ENCODE measurements around the gene CYP51A1. TPM values are rescaled to one million over a fixed set of nuclear protein-coding genes. Genes with fewer than 3 reads are reported as not detected.
A peak's percentile ranks its signal among the peaks of the same experiment; 100 is the strongest.

Gene CYP51A1
- total and polyA plus RNA-seq, 2 of the 13 experiments (the other 11 are each of a cell fraction or from before 2014, with no cell fraction given) = 15.4 to 260 TPM

DNA sequence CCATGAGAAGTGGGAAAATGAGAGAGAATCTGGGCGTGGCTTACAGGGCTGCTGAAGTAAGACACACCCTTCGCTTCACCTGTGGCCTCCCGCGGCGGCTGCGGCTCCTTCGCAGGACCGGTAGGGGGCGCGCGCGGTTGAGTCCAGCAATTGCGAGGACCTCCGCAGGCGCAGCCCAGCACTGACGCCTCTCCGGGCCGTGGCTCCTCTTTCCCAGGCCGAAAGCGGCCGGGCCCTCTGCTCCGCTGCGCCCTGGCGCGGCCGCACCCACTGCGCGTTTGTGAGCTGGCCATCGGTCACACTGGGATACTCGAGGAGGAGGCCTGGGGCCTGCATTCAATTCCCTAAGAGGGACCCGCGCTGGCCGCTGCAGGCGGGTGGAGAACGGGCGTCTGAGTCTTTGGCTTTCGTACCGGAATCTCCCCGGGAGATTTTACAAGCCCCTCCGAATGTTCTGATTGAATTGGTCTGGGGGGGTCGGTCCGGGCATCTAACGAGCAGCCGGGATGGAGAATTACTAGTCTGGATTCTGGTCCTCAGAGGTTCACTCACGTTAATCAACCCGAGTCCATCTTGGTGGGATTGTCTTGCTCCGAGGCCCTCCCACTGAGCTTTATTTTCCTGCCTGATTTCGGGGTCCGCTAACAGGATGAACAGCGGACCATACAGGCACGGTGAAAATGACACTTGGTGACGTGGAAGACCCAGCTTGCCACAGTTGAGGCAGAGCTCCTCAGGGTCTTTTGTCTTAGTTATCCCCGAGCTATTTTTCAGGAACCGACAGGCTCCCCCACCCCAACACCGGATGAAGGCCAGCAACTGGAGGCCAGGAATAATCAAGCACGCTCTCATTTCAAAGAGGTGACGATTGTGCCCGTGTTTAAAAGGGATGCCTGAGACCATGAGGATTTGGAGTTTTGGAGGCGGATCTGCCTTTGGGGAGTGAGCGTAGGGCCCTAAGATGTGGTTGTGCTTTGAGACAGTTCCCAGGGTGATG is 44.9 kb upstream of the CYP51A1 start, which contains the start of gene LRRD1 (continued):
- TF ChIP-seq, protein P1, sequence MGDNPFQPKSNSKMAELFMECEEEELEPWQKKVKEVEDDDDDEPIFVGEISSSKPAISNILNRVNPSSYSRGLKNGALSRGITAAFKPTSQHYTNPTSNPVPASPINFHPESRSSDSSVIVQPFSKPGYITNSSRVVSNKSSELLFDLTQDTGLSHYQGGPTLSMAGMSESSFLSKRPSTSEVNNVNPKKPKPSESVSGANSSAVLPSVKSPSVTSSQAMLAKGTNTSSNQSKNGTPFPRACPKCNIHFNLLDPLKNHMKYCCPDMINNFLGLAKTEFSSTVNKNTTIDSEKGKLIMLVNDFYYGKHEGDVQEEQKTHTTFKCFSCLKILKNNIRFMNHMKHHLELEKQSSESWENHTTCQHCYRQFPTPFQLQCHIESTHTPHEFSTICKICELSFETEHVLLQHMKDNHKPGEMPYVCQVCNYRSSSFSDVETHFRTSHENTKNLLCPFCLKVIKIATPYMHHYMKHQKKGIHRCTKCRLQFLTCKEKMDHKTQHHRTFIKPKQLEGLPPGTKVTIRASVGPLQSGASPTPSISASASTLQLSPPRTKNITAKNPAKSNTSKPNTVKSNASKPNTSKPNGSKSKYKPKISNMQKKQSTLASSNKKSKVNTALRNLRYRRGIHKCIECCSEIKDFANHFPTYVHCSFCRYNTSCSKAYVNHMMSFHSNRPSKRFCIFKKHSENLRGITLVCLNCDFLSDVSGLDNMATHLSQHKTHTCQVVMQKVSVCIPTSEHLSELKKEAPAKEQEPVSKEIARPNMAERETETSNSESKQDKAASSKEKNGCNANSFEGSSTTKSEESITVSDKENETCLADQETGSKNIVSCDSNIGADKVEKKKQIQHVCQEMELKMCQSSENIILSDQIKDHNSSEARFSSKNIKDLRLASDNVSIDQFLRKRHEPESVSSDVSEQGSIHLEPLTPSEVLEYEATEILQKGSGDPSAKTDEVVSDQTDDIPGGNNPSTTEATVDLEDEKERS (CRISPR knock-in tag; IDR thresholded peaks at IDR 0.05) = no peak
- TF ChIP-seq, protein P2, sequence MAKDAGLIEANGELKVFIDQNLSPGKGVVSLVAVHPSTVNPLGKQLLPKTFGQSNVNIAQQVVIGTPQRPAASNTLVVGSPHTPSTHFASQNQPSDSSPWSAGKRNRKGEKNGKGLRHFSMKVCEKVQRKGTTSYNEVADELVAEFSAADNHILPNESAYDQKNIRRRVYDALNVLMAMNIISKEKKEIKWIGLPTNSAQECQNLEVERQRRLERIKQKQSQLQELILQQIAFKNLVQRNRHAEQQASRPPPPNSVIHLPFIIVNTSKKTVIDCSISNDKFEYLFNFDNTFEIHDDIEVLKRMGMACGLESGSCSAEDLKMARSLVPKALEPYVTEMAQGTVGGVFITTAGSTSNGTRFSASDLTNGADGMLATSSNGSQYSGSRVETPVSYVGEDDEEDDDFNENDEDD (CRISPR knock-in tag; IDR thresholded peaks at IDR 0.05; ENCODE audit: borderline replicate concordance) = peak; percentile 50; the same call in 1 of the 2 replicates
- no peak for TF ChIP-seq ZSCAN21 (CRISPR knock-in tag; IDR thresholded peaks at IDR 0.05; ENCODE audit: borderline replicate concordance)
- no peak for TF ChIP-seq FOXP1 (IDR thresholded peaks at IDR 0.05)
- TF ChIP-seq FOXP1 (CRISPR knock-in tag; IDR thresholded peaks at IDR 0.05) = no peak
- no peak for TF ChIP-seq ZNF431 (CRISPR knock-in tag; IDR thresholded peaks at IDR 0.05; ENCODE audit: borderline replicate concordance, low read depth)
- TF ChIP-seq, protein P3, sequence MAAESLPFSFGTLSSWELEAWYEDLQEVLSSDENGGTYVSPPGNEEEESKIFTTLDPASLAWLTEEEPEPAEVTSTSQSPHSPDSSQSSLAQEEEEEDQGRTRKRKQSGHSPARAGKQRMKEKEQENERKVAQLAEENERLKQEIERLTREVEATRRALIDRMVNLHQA (CRISPR knock-in tag; IDR thresholded peaks at IDR 0.05) = no peak
- no peak for TF ChIP-seq CHCHD3 (CRISPR knock-in tag; IDR thresholded peaks at IDR 0.05)
- TF ChIP-seq ZNF501 (CRISPR knock-in tag; IDR thresholded peaks at IDR 0.05) = peak; percentile 72; the same call in 1 of the 2 replicates
- peak; percentile 64; the same call in 1 of the 2 replicates for TF ChIP-seq HDAC1 (CRISPR knock-in tag; IDR thresholded peaks at IDR 0.05)
- TF ChIP-seq, protein P4, sequence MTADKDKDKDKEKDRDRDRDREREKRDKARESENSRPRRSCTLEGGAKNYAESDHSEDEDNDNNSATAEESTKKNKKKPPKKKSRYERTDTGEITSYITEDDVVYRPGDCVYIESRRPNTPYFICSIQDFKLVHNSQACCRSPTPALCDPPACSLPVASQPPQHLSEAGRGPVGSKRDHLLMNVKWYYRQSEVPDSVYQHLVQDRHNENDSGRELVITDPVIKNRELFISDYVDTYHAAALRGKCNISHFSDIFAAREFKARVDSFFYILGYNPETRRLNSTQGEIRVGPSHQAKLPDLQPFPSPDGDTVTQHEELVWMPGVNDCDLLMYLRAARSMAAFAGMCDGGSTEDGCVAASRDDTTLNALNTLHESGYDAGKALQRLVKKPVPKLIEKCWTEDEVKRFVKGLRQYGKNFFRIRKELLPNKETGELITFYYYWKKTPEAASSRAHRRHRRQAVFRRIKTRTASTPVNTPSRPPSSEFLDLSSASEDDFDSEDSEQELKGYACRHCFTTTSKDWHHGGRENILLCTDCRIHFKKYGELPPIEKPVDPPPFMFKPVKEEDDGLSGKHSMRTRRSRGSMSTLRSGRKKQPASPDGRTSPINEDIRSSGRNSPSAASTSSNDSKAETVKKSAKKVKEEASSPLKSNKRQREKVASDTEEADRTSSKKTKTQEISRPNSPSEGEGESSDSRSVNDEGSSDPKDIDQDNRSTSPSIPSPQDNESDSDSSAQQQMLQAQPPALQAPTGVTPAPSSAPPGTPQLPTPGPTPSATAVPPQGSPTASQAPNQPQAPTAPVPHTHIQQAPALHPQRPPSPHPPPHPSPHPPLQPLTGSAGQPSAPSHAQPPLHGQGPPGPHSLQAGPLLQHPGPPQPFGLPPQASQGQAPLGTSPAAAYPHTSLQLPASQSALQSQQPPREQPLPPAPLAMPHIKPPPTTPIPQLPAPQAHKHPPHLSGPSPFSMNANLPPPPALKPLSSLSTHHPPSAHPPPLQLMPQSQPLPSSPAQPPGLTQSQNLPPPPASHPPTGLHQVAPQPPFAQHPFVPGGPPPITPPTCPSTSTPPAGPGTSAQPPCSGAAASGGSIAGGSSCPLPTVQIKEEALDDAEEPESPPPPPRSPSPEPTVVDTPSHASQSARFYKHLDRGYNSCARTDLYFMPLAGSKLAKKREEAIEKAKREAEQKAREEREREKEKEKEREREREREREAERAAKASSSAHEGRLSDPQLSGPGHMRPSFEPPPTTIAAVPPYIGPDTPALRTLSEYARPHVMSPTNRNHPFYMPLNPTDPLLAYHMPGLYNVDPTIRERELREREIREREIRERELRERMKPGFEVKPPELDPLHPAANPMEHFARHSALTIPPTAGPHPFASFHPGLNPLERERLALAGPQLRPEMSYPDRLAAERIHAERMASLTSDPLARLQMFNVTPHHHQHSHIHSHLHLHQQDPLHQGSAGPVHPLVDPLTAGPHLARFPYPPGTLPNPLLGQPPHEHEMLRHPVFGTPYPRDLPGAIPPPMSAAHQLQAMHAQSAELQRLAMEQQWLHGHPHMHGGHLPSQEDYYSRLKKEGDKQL (CRISPR knock-in tag; IDR thresholded peaks at IDR 0.05; ENCODE audit: low read depth) = no peak
- peak; percentile 90 for TF ChIP-seq PHF8 (CRISPR knock-in tag; IDR thresholded peaks at IDR 0.05)
- TF ChIP-seq ZFP36L1 (CRISPR knock-in tag; IDR thresholded peaks at IDR 0.05) = no peak
- no peak for TF ChIP-seq TGIF2 (CRISPR knock-in tag; IDR thresholded peaks at IDR 0.05)
- no peak for TF ChIP-seq ZBTB7A (CRISPR knock-in tag; IDR thresholded peaks at IDR 0.05)
- TF ChIP-seq HNF4A (CRISPR knock-in tag; IDR thresholded peaks at IDR 0.05) = 0 out of 2 replicates have a peak, but pooled peaks have one; percentile 27
- TF ChIP-seq, protein P5, sequence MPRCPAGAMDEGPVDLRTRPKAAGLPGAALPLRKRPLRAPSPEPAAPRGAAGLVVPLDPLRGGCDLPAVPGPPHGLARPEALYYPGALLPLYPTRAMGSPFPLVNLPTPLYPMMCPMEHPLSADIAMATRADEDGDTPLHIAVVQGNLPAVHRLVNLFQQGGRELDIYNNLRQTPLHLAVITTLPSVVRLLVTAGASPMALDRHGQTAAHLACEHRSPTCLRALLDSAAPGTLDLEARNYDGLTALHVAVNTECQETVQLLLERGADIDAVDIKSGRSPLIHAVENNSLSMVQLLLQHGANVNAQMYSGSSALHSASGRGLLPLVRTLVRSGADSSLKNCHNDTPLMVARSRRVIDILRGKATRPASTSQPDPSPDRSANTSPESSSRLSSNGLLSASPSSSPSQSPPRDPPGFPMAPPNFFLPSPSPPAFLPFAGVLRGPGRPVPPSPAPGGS (CRISPR knock-in tag; IDR thresholded peaks at IDR 0.05) = no peak

Measured in HepG2 (cell line).